Colonic mucosa (tissue), 4 donors: ENCODE measurements around the gene JPH2. TPM values are rescaled to one million over a fixed set of nuclear protein-coding genes. Genes with fewer than 3 reads are reported as not detected.

ENCODE experiments used
- DNase-seq: peaks from one replicate; pipeline ENCODE4 v3.0.0-alpha.2; 2020
- H3K27ac ChIP-seq: fragments of 200-600 bp; one replicate; pipeline ENCODE4 v1.8.0; 2021
- H3K27me3 ChIP-seq: fragments of 200-600 bp; one replicate; pipeline ENCODE4 v1.8.0; 2021
- H3K36me3 ChIP-seq: fragments of 200-600 bp; one replicate; pipeline ENCODE4 v1.8.0; 2021
- H3K4me1 ChIP-seq: fragments of 200-600 bp; one replicate; pipeline ENCODE4 v1.8.0; 2021; ENCODE audit warnings: mild to moderate bottlenecking
- H3K4me3 ChIP-seq: fragments of 200-600 bp; one replicate; pipeline ENCODE4 v1.8.0; 2021
- H3K9ac ChIP-seq, 2 donors: one replicate each; pipeline ENCODE4 v1.7.0; 2013; ENCODE audit warnings: control low read depth in 2 of 2, low read depth in 2 of 2, low read length in 2 of 2
- H3K9me3 ChIP-seq: fragments of 200-600 bp; one replicate; pipeline ENCODE4 v1.8.0; 2021
- CTCF ChIP-seq: fragments of 200-600 bp; IDR thresholded peaks from one replicate; pipeline ENCODE4 v1.8.0; 2022; ENCODE audit warnings: antibody characterized with exemption, mild to moderate bottlenecking
- intact Hi-C: fragments of 100-400 bp; cut with DNase I; formaldehyde crosslinking; loops from one replicate; pipeline ENCODE4 v1.14.1; 2022
- total RNA-seq, 2 donors: library from RNA; stranded (reverse); fragmentation: NEBNext Ultra II Directional in 1 of 2; extraction: Animal tissue kit (Norgen Biotek cat#: 25700) in 1 of 2; gene quantifications; one replicate each; pipeline ENCODE4 v1.2.1, GENCODE V29; 2021
- donor health status: healthy.
- donor health status: DM: no; HTN: no; CAD: no.
- donor health status: DM: no; HTN: no; CAD: no.

JPH2 gene
- total RNA-seq, 2 donors from 2014 or later, result 1.3 to 13.8 TPM

- Histone ChIP-seq H3K36me3 (no peaks in the 10 kb centered on the region), H3K9me3 (no peaks in the 10 kb centered on the region), H3K27me3 (peaks cover 12% of the 10 kb centered on the region), H3K4me1 (no peaks in the 10 kb centered on the region), H3K27ac (no peak overlapping the region), H3K4me3 (no peak overlapping the region), H3K9ac (no peak overlapping the region)
- TF ChIP-seq CTCF, result no peak
- no peak for DNase-seq
- intact Hi-C loops, result no loop called here
Observed at GRCh38 chr20:44111712-44112335, 75.2 kb downstream of the JPH2 start.

- Histone ChIP-seq H3K4me3 (no peak overlapping the region), H3K27me3 (peaks cover 8% of the 10 kb centered on the region), H3K36me3 (no peaks in the 10 kb centered on the region), H3K9me3 (no peaks in the 10 kb centered on the region), H3K9ac (no peak overlapping the region), H3K4me1 (no peaks in the 10 kb centered on the region), H3K27ac (no peak overlapping the region)
- TF ChIP-seq CTCF, result no peak
- DNase-seq, result no peak
- intact Hi-C loops, result no loop called here
Observed at GRCh38 chr20:44110816-44111568, 76.0 kb downstream of the JPH2 start.

GRCh38 chr20:44109951-44110361 lies 77.0 kb downstream of the JPH2 start:
- intact Hi-C loops, result no loop called here

GRCh38 chr20:44106615-44107014 lies 80.4 kb downstream of the JPH2 start:
- no peaks in the 10 kb centered on the region for H3K27me3 ChIP-seq
- TF ChIP-seq CTCF, result no peak

More at GRCh38 chr20:44109951-44110361, 77.0 kb downstream of the JPH2 start:
- no peak overlapping the region for H3K9ac ChIP-seq
- no peak for TF ChIP-seq CTCF
- H3K27me3 ChIP-seq, result no peaks in the 10 kb centered on the region
- H3K4me3 ChIP-seq, result no peak overlapping the region
- H3K27ac ChIP-seq, result no peak overlapping the region
- H3K36me3 ChIP-seq, result no peaks in the 10 kb centered on the region
- H3K9me3 ChIP-seq, result no peaks in the 10 kb centered on the region
- H3K4me1 ChIP-seq, result no peaks in the 10 kb centered on the region
- no peak for DNase-seq

GRCh38 chr20:44104798-44105517 lies 82.0 kb downstream of the JPH2 start:
- no peak for TF ChIP-seq CTCF
- Histone ChIP-seq H3K4me3 (no peak overlapping the region), H3K4me1 (no peaks in the 10 kb centered on the region), H3K9ac (no peak overlapping the region), H3K27ac (no peak overlapping the region), H3K9me3 (no peaks in the 10 kb centered on the region), H3K36me3 (no peaks in the 10 kb centered on the region), H3K27me3 (peaks cover 4% of the 10 kb centered on the region)
- intact Hi-C loops, result no loop called here
- DNase-seq, result no peak

More at GRCh38 chr20:44106615-44107014, 80.4 kb downstream of the JPH2 start:
- Histone ChIP-seq H3K36me3 (no peaks in the 10 kb centered on the region), H3K27ac (no peak overlapping the region), H3K4me1 (no peaks in the 10 kb centered on the region), H3K9ac (no peak overlapping the region), H3K9me3 (no peaks in the 10 kb centered on the region), H3K4me3 (no peak overlapping the region)
- intact Hi-C loops, result no loop called here
- no peak for DNase-seq
